GM19023 (cell line): ENCODE measurements around the gene GPANK1.

Experiments
- ATAC-seq: cut with Tn5 transposase; IDR thresholded peaks from one replicate; pipeline ENCODE4 v1.9.1; 2021; ENCODE audit warnings: mild to moderate bottlenecking, moderate library complexity; ENCODE audit not compliant: unreplicated experiment

Gene GPANK1

GRCh38 chr6:31643818-31644454 lies 20.9 kb downstream of the GPANK1 start:
- ATAC-seq = no peak

GRCh38 chr6:31642798-31643570 lies 21.8 kb downstream of the GPANK1 start:
- no peak for ATAC-seq

GRCh38 chr6:31641370-31641769 lies 23.4 kb downstream of the GPANK1 start:
- no peak for ATAC-seq

GRCh38 chr6:31640612-31641011 lies 24.2 kb downstream of the GPANK1 start:
- ATAC-seq = no peak

- ATAC-seq = no peak
Measured at GRCh38 chr6:31639449-31639861, 25.3 kb downstream of the GPANK1 start.

GRCh38 chr6:31639043-31639442 lies 25.8 kb downstream of the GPANK1 start:
- ATAC-seq = no peak

GRCh38 chr6:31636698-31637596 lies 27.9 kb downstream of the GPANK1 start:
- no peak for ATAC-seq

- ATAC-seq = no peak
Measured at GRCh38 chr6:31634969-31635575, 29.7 kb downstream of the GPANK1 start.

- ATAC-seq = no peak
Measured at GRCh38 chr6:31634131-31634530, 30.7 kb downstream of the GPANK1 start.

GRCh38 chr6:31633447-31633846 lies 31.4 kb downstream of the GPANK1 start:
- ATAC-seq = no peak

- ATAC-seq = no peak
Measured at GRCh38 chr6:31632279-31632946, 32.4 kb downstream of the GPANK1 start.

- no peak for ATAC-seq
Measured at GRCh38 chr6:31631681-31632278, 33.0 kb downstream of the GPANK1 start.

- no peak for ATAC-seq
Measured at GRCh38 chr6:31631209-31631608, 33.6 kb downstream of the GPANK1 start.

- ATAC-seq = no peak
Measured at GRCh38 chr6:31630177-31630934, 34.4 kb downstream of the GPANK1 start.

GRCh38 chr6:31629014-31629413 lies 35.8 kb downstream of the GPANK1 start:
- ATAC-seq = no peak

- ATAC-seq = no peak
Measured at GRCh38 chr6:31627690-31628287, 37.0 kb downstream of the GPANK1 start.

- ATAC-seq = no peak
Measured at GRCh38 chr6:31626952-31627351, 37.8 kb downstream of the GPANK1 start.

GRCh38 chr6:31624070-31624469 lies 40.7 kb downstream of the GPANK1 start:
- ATAC-seq = no peak

GRCh38 chr6:31622684-31623091 lies 42.1 kb downstream of the GPANK1 start:
- no peak for ATAC-seq
